ENCODE results near the gene SIGLEC9.

SIGLEC9 gene

GRCh38 chr19:51100601-51101000, 24.1 kb upstream of the SIGLEC9 start:
- Histone ChIP-seq H3K4me2 (ENCODE audit: low read length) (no peak overlapping the region), H3K23ac (ENCODE audit: low read length) (no peak overlapping the region), H2AFZ (ENCODE audit: insufficient read depth, low read length, poor library complexity) (no peak overlapping the region), H3K9ac (ENCODE audit: low read length) (no peak overlapping the region), H2BK12ac (ENCODE audit: low read length) (no peak overlapping the region), H3K4me1 (ENCODE audit: control insufficient read depth in 1 of 2, insufficient read depth in 2 of 2, low read length in 2 of 2) (no peaks in the 10 kb centered on the region), H3K4ac (ENCODE audit: low read depth, low read length) (no peak overlapping the region), H3K18ac (ENCODE audit: low read length) (no peak overlapping the region), H3K9me3 (ENCODE audit: insufficient read depth, low read depth, low read length) (peaks cover 3% of the 10 kb centered on the region), H3K4me3 (ENCODE audit: low read depth, low read length) (no peak overlapping the region), H4K91ac (ENCODE audit: low read depth, low read length) (no peak overlapping the region), H2BK120ac (ENCODE audit: insufficient read depth, low read length, poor library complexity) (no peak overlapping the region), H4K12ac (ENCODE audit: low read depth, low read length) (no peak overlapping the region), H3K79me1 (ENCODE audit: low read length) (no peaks in the 10 kb centered on the region), H3K27ac (ENCODE audit: low read depth, low read length) (no peak overlapping the region), H3K36me3 (ENCODE audit: control insufficient read depth in 1 of 2, insufficient read depth in 2 of 2, low read length in 2 of 2) (peaks cover 27 to 32% of the 10 kb centered on the region in 2 experiments), H3K27me3 (ENCODE audit: insufficient read depth, low read length) (no peaks in the 10 kb centered on the region), H4K8ac (ENCODE audit: low read depth, low read length) (no peak overlapping the region), H3K79me2 (ENCODE audit: control insufficient read depth, insufficient read depth, low read length, poor library complexity) (no peaks in the 10 kb centered on the region), H2AK5ac (ENCODE audit: low read length) (no peak overlapping the region), H3K14ac (ENCODE audit: low read length) (no peak overlapping the region), H2BK5ac (ENCODE audit: low read depth, low read length, poor library complexity) (no peak overlapping the region)
- no CpG with 5 or more reads among the region's 3 CpGs for WGBS (ENCODE audit: extremely low coverage, insufficient coverage, insufficient read length)
- no peak for DNase-seq

- H2BK5ac ChIP-seq (ENCODE audit: low read depth, low read length, poor library complexity): no peak overlapping the region
- no peak overlapping the region for H2BK120ac ChIP-seq (ENCODE audit: insufficient read depth, low read length, poor library complexity)
- no peak overlapping the region for H3K18ac ChIP-seq (ENCODE audit: low read length)
- peaks cover 31 to 32% of the 10 kb centered on the region in 2 experiments for H3K36me3 ChIP-seq (ENCODE audit: control insufficient read depth in 1 of 2, insufficient read depth in 2 of 2, low read length in 2 of 2)
- DNase-seq: no peak
- H3K4me1 ChIP-seq (ENCODE audit: control insufficient read depth in 1 of 2, insufficient read depth in 2 of 2, low read length in 2 of 2): no peaks in the 10 kb centered on the region
- no peak overlapping the region for H3K23ac ChIP-seq (ENCODE audit: low read length)
- no peak overlapping the region for H3K14ac ChIP-seq (ENCODE audit: low read length)
- no peak overlapping the region for H4K12ac ChIP-seq (ENCODE audit: low read depth, low read length)
- no peaks in the 10 kb centered on the region for H3K79me1 ChIP-seq (ENCODE audit: low read length)
- H2AFZ ChIP-seq (ENCODE audit: insufficient read depth, low read length, poor library complexity): no peak overlapping the region
- H4K91ac ChIP-seq (ENCODE audit: low read depth, low read length): no peak overlapping the region
- H3K9ac ChIP-seq (ENCODE audit: low read length): no peak overlapping the region
- H3K4me3 ChIP-seq (ENCODE audit: low read depth, low read length): no peak overlapping the region
- no peak overlapping the region for H4K8ac ChIP-seq (ENCODE audit: low read depth, low read length)
- no peak overlapping the region for H2AK5ac ChIP-seq (ENCODE audit: low read length)
- H2BK12ac ChIP-seq (ENCODE audit: low read length): no peak overlapping the region
- WGBS (ENCODE audit: extremely low coverage, insufficient coverage, insufficient read length): no CpG with 5 or more reads among the region's 5 CpGs
- no peak overlapping the region for H3K4me2 ChIP-seq (ENCODE audit: low read length)
- H3K79me2 ChIP-seq (ENCODE audit: control insufficient read depth, insufficient read depth, low read length, poor library complexity): no peaks in the 10 kb centered on the region
- H3K27me3 ChIP-seq (ENCODE audit: insufficient read depth, low read length): no peaks in the 10 kb centered on the region
- no peak overlapping the region for H3K27ac ChIP-seq (ENCODE audit: low read depth, low read length)
- H3K4ac ChIP-seq (ENCODE audit: low read depth, low read length): no peak overlapping the region
- H3K9me3 ChIP-seq (ENCODE audit: insufficient read depth, low read depth, low read length): peaks cover 5% of the 10 kb centered on the region
Measured at GRCh38 chr19:51101171-51101865, 23.4 kb upstream of the SIGLEC9 start.

- Histone ChIP-seq H4K91ac (ENCODE audit: low read depth, low read length) (no peak overlapping the region), H3K79me1 (ENCODE audit: low read length) (peaks cover under 1% of the 10 kb centered on the region), H4K12ac (ENCODE audit: low read depth, low read length) (no peak overlapping the region), H3K4me2 (ENCODE audit: low read length) (no peak overlapping the region), H3K36me3 (ENCODE audit: control insufficient read depth in 1 of 2, insufficient read depth in 2 of 2, low read length in 2 of 2) (peaks cover 27 to 28% of the 10 kb centered on the region in 2 experiments), H3K4me1 (ENCODE audit: control insufficient read depth in 1 of 2, insufficient read depth in 2 of 2, low read length in 2 of 2) (peaks cover 3 to 6% of the 10 kb centered on the region in 2 experiments), H3K79me2 (ENCODE audit: control insufficient read depth, insufficient read depth, low read length, poor library complexity) (no peaks in the 10 kb centered on the region), H2BK120ac (ENCODE audit: insufficient read depth, low read length, poor library complexity) (no peak overlapping the region), H3K9me3 (ENCODE audit: insufficient read depth, low read depth, low read length) (peaks cover 5% of the 10 kb centered on the region), H3K9ac (ENCODE audit: low read length) (no peak overlapping the region), H3K18ac (ENCODE audit: low read length) (no peak overlapping the region), H2AFZ (ENCODE audit: insufficient read depth, low read length, poor library complexity) (no peak overlapping the region), H3K14ac (ENCODE audit: low read length) (no peak overlapping the region), H3K23ac (ENCODE audit: low read length) (no peak overlapping the region), H2BK5ac (ENCODE audit: low read depth, low read length, poor library complexity) (no peak overlapping the region), H3K27ac (ENCODE audit: low read depth, low read length) (no peak overlapping the region), H3K4ac (ENCODE audit: low read depth, low read length) (no peak overlapping the region), H2AK5ac (ENCODE audit: low read length) (no peak overlapping the region), H3K4me3 (ENCODE audit: low read depth, low read length) (no peak overlapping the region), H4K8ac (ENCODE audit: low read depth, low read length) (no peak overlapping the region), H3K27me3 (ENCODE audit: insufficient read depth, low read length) (no peaks in the 10 kb centered on the region), H2BK12ac (ENCODE audit: low read length) (no peak overlapping the region)
- whole genome bisulfite sequencing (ENCODE audit: extremely low coverage, insufficient coverage, insufficient read length): no CpG with 5 or more reads among the region's 7 CpGs
- DNase-seq: no peak
Measured at GRCh38 chr19:51102991-51103390, 21.7 kb upstream of the SIGLEC9 start.

GRCh38 chr19:51103926-51104341, 20.8 kb upstream of the SIGLEC9 start:
- Histone ChIP-seq H3K18ac (ENCODE audit: low read length) (no peak overlapping the region), H3K4me2 (ENCODE audit: low read length) (no peak overlapping the region), H4K8ac (ENCODE audit: low read depth, low read length) (no peak overlapping the region), H3K79me1 (ENCODE audit: low read length) (peaks cover 2% of the 10 kb centered on the region), H2AFZ (ENCODE audit: insufficient read depth, low read length, poor library complexity) (no peak overlapping the region), H3K79me2 (ENCODE audit: control insufficient read depth, insufficient read depth, low read length, poor library complexity) (no peaks in the 10 kb centered on the region), H2AK5ac (ENCODE audit: low read length) (no peak overlapping the region), H3K36me3 (ENCODE audit: control insufficient read depth in 1 of 2, insufficient read depth in 2 of 2, low read length in 2 of 2) (peaks cover 22 to 23% of the 10 kb centered on the region in 2 experiments), H2BK5ac (ENCODE audit: low read depth, low read length, poor library complexity) (no peak overlapping the region), H3K4ac (ENCODE audit: low read depth, low read length) (no peak overlapping the region), H2BK120ac (ENCODE audit: insufficient read depth, low read length, poor library complexity) (no peak overlapping the region), H4K91ac (ENCODE audit: low read depth, low read length) (no peak overlapping the region), H3K4me3 (ENCODE audit: low read depth, low read length) (no peak overlapping the region), H4K12ac (ENCODE audit: low read depth, low read length) (no peak overlapping the region), H3K23ac (ENCODE audit: low read length) (no peak overlapping the region), H3K9ac (ENCODE audit: low read length) (no peak overlapping the region), H2BK12ac (ENCODE audit: low read length) (no peak overlapping the region), H3K4me1 (ENCODE audit: control insufficient read depth in 1 of 2, insufficient read depth in 2 of 2, low read length in 2 of 2) (peaks cover 6 to 10% of the 10 kb centered on the region in 2 experiments), H3K27me3 (ENCODE audit: insufficient read depth, low read length) (no peaks in the 10 kb centered on the region), H3K27ac (ENCODE audit: low read depth, low read length) (no peak overlapping the region), H3K14ac (ENCODE audit: low read length) (no peak overlapping the region), H3K9me3 (ENCODE audit: insufficient read depth, low read depth, low read length) (peaks cover 5% of the 10 kb centered on the region)
- WGBS (ENCODE audit: extremely low coverage, insufficient coverage, insufficient read length): no CpG with 5 or more reads among the region's 49 CpGs
- DNase-seq: no peak

Measured in trophoblast cell (in vitro differentiated cells and primary cell).